Measurements from ENCODE around the gene EPHB1. TPM values are rescaled to one million over a fixed set of nuclear protein-coding genes. Genes with fewer than 3 reads are reported as not detected.

EPHB1 gene
- total RNA-seq, 1 experiment from 2014 or later: 7.0 TPM

GRCh38 chr3:134847349-134847748 lies 52.3 kb downstream of the EPHB1 start:
- TF ChIP-seq CTCF (IDR thresholded peaks at IDR 0.05) (no peak), NR3C1 (CRISPR knock-in tag; conservative IDR thresholded peaks at IDR 0.05; ENCODE audit: low read depth) (no peak), PRDM15 (CRISPR knock-in tag; IDR thresholded peaks at IDR 0.05) (no peak), AR (CRISPR knock-in tag; IDR thresholded peaks at IDR 0.05) (no peak), ZNF317 (CRISPR knock-in tag; IDR thresholded peaks at IDR 0.05; ENCODE audit: borderline replicate concordance, low read depth) (no peak), ETV6 (CRISPR knock-in tag; IDR thresholded peaks at IDR 0.05) (no peak), ATF1 (CRISPR knock-in tag; IDR thresholded peaks at IDR 0.05) (no peak), ZNF232 (CRISPR knock-in tag; IDR thresholded peaks at IDR 0.05) (no peak), SOX15 (CRISPR knock-in tag; IDR thresholded peaks at IDR 0.05) (no peak), KAT7 (CRISPR knock-in tag; IDR thresholded peaks at IDR 0.05; ENCODE audit: borderline replicate concordance) (no peak)
- H3K4me3 Mint-ChIP-seq: no peak overlapping the region

GRCh38 chr3:134849561-134849960 lies 54.5 kb downstream of the EPHB1 start:
- ATAC-seq (no peak), DNase-seq (ENCODE audit: low spot score) (no peak)
- peaks cover 6% of the 10 kb centered on the region for H3K9me3 Mint-ChIP-seq
- no peak overlapping the region for H3K27ac Mint-ChIP-seq
- no peaks in the 10 kb centered on the region for H3K36me3 Mint-ChIP-seq
- POLR2A ChIA-PET: no interaction called here
- no peak overlapping the region for H3K4me3 Mint-ChIP-seq
- CTCF ChIA-PET: interaction anchor here (1.1 to 1.8 kb wide), 2 partner anchors 11 to 55 kb away, joined by 8 to 15 read pairs; partner anchors contain the start of gene EPHB1
- peaks cover 25% of the 10 kb centered on the region for H3K4me1 Mint-ChIP-seq
- no peaks in the 10 kb centered on the region for H3K27me3 Mint-ChIP-seq (ENCODE audit: low read depth)
- no peak for TF ChIP-seq TP53 (CRISPR knock-in tag; IDR thresholded peaks at IDR 0.05)
- TF ChIP-seq E2F5 (CRISPR knock-in tag; IDR thresholded peaks at IDR 0.05): no peak
- no peak for TF ChIP-seq AFF4 (CRISPR knock-in tag; IDR thresholded peaks at IDR 0.05; ENCODE audit: borderline replicate concordance)
- no peak for TF ChIP-seq ZNF396 (CRISPR knock-in tag; IDR thresholded peaks at IDR 0.05; ENCODE audit: borderline replicate concordance)
- TF ChIP-seq RELA (CRISPR knock-in tag; IDR thresholded peaks at IDR 0.05; ENCODE audit: borderline replicate concordance): no peak
- no peak for TF ChIP-seq USF1 (CRISPR knock-in tag; IDR thresholded peaks at IDR 0.05)
- no peak for TF ChIP-seq ESRRA (CRISPR knock-in tag; IDR thresholded peaks at IDR 0.05; ENCODE audit: borderline replicate concordance)
- TF ChIP-seq ZNF512 (CRISPR knock-in tag; IDR thresholded peaks at IDR 0.05; ENCODE audit: borderline replicate concordance): no peak
- TF ChIP-seq TEAD1 (CRISPR knock-in tag; IDR thresholded peaks at IDR 0.05): no peak
- TF ChIP-seq EMX1 (CRISPR knock-in tag; IDR thresholded peaks at IDR 0.05): no peak
- no peak for TF ChIP-seq KAT7 (CRISPR knock-in tag; IDR thresholded peaks at IDR 0.05; ENCODE audit: borderline replicate concordance)
- TF ChIP-seq SOX15 (CRISPR knock-in tag; IDR thresholded peaks at IDR 0.05): no peak

More at GRCh38 chr3:134847349-134847748, 52.3 kb downstream of the EPHB1 start:
- no peak for DNase-seq (ENCODE audit: low spot score)
- ChIA-PET CTCF (interaction anchor here (1.4 kb wide), 1 partner anchor 9 kb away, joined by 3 read pairs; no protein-coding TSS in a partner anchor), POLR2A (no interaction called here)
- H3K4me1 Mint-ChIP-seq: peaks cover 25% of the 10 kb centered on the region
- no peak for ATAC-seq
- H3K27ac Mint-ChIP-seq: no peak overlapping the region
- H3K36me3 Mint-ChIP-seq: no peaks in the 10 kb centered on the region
- H3K9me3 Mint-ChIP-seq: peaks cover 11% of the 10 kb centered on the region
- H3K27me3 Mint-ChIP-seq (ENCODE audit: low read depth): peaks cover 4% of the 10 kb centered on the region
